Pancreas (tissue), 10 donors: Measurements from ENCODE around the gene XYLT1. TPM values are rescaled to one million over a fixed set of nuclear protein-coding genes. Genes with fewer than 3 reads are reported as not detected.

Experiments used
- ATAC-seq, 4 donors: fragments of 200-7000 bp; cut with Tn5 transposase; one replicate each; pipeline versions ENCODE4 v1.8.0 to v1.9.1; 2020; ENCODE audit warnings: mild to moderate bottlenecking in 4 of 4, moderate library complexity in 4 of 4
- DNase-seq, 6 donors: peaks; one replicate each; pipeline ENCODE4 v3.0.0-alpha.2; 2020
- FAIRE-seq: peaks from 2 replicates; lab custom pipeline; 2012; peaks lifted over from hg19 to GRCh38; lab: Jason Lieb, UNC
- H3K27ac ChIP-seq, 4 donors: fragments of 200-600 bp; sonication (generic); 1 replicate in 3 of 4; 2 replicates in 1 of 4; pipeline versions ENCODE4 v1.5.0 to v1.8.0; 2020
- H3K27me3 ChIP-seq, 4 donors: fragments of 200-600 bp; one replicate each; pipeline ENCODE4 v1.8.0; 2021
- H3K36me3 ChIP-seq, 3 donors: fragments of 200-600 bp; sonication (generic) in 1 of 3; one replicate each; pipeline versions ENCODE4 v1.5.0 to v1.8.0; 2020 to 2021
- H3K4me1 ChIP-seq, 3 donors: fragments of 200-600 bp; one replicate each; pipeline ENCODE4 v1.8.0; 2021
- H3K4me3 ChIP-seq, 4 donors: fragments of 200-600 bp; sonication (generic) in 2 of 4; one replicate each; pipeline versions ENCODE4 v1.5.0 to v1.8.0; 2020 to 2021
- H3K9me3 ChIP-seq, 4 donors: fragments of 200-600 bp; one replicate each; pipeline ENCODE4 v1.8.0; 2021
- CTCF ChIP-seq, 4 donors: fragments of 200-600 bp; sonication (generic) in 3 of 4; IDR thresholded peaks; one replicate each; pipeline versions ENCODE4 v1.5.0 to v1.8.0; 2021; ENCODE audit warnings: antibody characterized with exemption in 4 of 4
- WGBS, 2 donors: extraction: QIAGEN DNeasy Blood & Tissue Kit; methylation state at CpG; one replicate each; pipeline ENCODE4 v1.1.7; 2013; 5-methylcytosine and 5-hydroxymethylcytosine counted together
- intact Hi-C, 3 donors: fragments of 100-400 bp; cut with DNase I; formaldehyde crosslinking; loops; one replicate each; pipeline versions ENCODE4 v1.11.1 to v1.14.2; 2022
- polyA plus RNA-seq, 2 donors: library from polyadenylated mRNA; stranded (reverse); fragments of 200-250 nt; gene quantifications; one replicate each; pipeline ENCODE4 v1.2.3, GENCODE V29; 2013
- total RNA-seq, 6 donors: library from RNA; stranded (reverse); fragmentation: NEBNext Ultra II Directional in 4 of 6; extraction: Animal tissue kit (Norgen Biotek cat#: 25700) in 4 of 6; gene quantifications; one replicate each; pipeline versions ENCODE4 v1.2.1 to v1.2.4, GENCODE V29; 2021 to 2023
- donor health status: healthy with polysubstance abuse.
- donor health status: DM: no; HTN: no; CAD: no; lungs with moderate emphysema.
- donor health status: DM: no; HTN: no; CAD: no.
- donor health status: control.
- donor health status: control.
- donor health status: Bipolar disorder and iron deficiency.
- donor health status: DM: yes; HTN: yes; CAD: no.
- donor health status: DM: no; HTN: no; CAD: no.
- donor health status: DM: no; HTN: no; CAD: no.
- donor health status: DM: yes; HTN: yes; CAD: no.

The XYLT1 gene
- total and polyA plus RNA-seq, 8 donors: 1.6 to 8.2 (median 4.6) TPM

DNA sequence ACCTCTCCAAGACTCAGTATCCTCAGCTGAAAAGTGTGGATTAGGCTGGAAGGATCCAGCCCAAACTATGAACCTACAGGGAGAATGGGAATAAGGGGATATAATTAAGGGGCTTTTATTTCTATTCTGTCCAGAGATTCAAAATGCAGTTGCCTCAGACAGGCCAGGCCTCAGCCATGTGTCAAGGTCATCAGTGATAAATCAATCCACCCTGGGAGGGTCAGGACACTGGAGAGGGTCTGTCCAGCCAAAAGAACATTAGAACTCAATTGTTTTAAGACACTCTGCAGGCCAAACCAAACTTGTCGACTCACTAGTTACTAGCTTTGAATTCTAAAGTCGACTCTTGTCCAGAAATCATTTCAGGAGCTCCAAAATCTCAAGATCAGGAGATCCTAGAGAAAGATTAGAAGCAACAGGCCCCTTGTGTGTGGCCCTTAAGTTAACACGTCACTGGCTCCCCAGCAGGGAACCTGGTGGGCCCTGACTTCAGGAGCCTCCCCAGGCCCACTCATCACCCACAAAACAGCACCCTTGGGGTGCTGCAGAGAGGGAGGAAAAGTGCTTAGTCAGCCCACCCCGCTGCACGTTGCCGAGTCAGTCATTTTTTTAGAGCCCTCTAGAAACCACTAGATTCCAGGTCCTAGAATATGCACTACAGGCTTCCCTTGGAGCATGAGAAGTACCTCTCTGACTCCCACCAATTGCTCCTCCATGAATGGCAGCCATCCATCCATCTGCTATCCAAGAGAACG lies 156.8 kb downstream of the XYLT1 start:
- peak overlapping the region in 2 of 4 donors; percentile 43 to 60 for H3K27ac ChIP-seq
- intact Hi-C loops: no loop called here
- FAIRE-seq (no peak), DNase-seq (no peak), ATAC-seq (no peak)
- H3K27me3 ChIP-seq: no peaks in the 10 kb centered on the region
- H3K9me3 ChIP-seq: no peaks in the 10 kb centered on the region
- H3K4me3 ChIP-seq: no peak overlapping the region
- TF ChIP-seq CTCF (IDR thresholded peaks at IDR 0.05): no peak
- peaks cover 0 to 5% (median 4%) of the 10 kb centered on the region in 3 donors for H3K4me1 ChIP-seq
- no peaks in the 10 kb centered on the region for H3K36me3 ChIP-seq
- 82 to 88% methylated on average over 7 of the region's 7 CpGs for WGBS, 2 donors

DNA sequence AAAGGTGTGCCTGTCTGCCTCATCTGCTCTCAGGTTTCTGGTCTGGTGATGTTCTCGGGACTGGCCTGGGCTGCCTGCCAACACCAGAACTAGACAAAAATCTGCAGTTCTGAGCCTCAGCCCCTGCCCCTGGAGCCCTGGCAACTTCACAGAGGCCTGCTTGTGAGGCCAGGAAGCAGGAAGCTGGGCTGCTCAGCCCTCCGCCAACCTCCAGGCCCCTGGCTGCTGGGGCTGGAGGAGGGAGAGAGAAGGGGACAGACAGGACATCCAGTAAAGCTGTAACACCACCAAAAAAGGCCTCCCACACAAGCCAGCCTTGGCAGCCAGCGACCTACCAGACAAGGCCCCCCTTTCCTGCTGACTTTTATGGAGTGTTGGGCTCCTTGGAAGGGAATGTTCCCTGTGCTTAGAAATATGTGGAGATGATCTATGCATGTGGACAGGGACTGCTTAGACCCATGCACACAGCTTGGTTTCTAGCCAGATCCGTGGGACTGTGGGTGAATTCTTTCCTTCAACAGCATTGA lies 157.6 kb downstream of the XYLT1 start:
- no peak for TF ChIP-seq CTCF (IDR thresholded peaks at IDR 0.05)
- no peak overlapping the region for H3K4me3 ChIP-seq
- FAIRE-seq: no peak
- no peaks in the 10 kb centered on the region for H3K27me3 ChIP-seq
- H3K27ac ChIP-seq: peak overlapping the region; percentile 9 to 73 (median 36)
- peak; percentile 18 to 63 (median 40) for ATAC-seq
- intact Hi-C loops: no loop called here
- H3K4me1 ChIP-seq: peaks cover 0 to 5% (median 4%) of the 10 kb centered on the region in 3 donors
- peak in 5 of 6 donors; percentile 25 to 65 (median 36) for DNase-seq
- H3K9me3 ChIP-seq: no peaks in the 10 kb centered on the region
- H3K36me3 ChIP-seq: no peaks in the 10 kb centered on the region
- WGBS, 2 donors: 40 to 50% methylated on average over 4 of the region's 4 CpGs

- no peak for FAIRE-seq
- 78 to 79% methylated on average over 8 of the region's 8 CpGs for WGBS, 2 donors
- intact Hi-C loops: no loop called here
Observed at GRCh38 chr16:17312094-17312710, 158.6 kb downstream of the XYLT1 start.

GRCh38 chr16:17311333-17312093 lies 159.2 kb downstream of the XYLT1 start:
- no peaks in the 10 kb centered on the region for H3K36me3 ChIP-seq
- no peaks in the 10 kb centered on the region for H3K9me3 ChIP-seq
- H3K27me3 ChIP-seq: no peaks in the 10 kb centered on the region
- WGBS, 2 donors: 67 to 85% methylated on average over 9 of the region's 9 CpGs
- no peak for TF ChIP-seq CTCF (IDR thresholded peaks at IDR 0.05)
- DNase-seq: no peak
- peaks cover 5 to 10% (median 8%) of the 10 kb centered on the region in 3 donors for H3K4me1 ChIP-seq
- peak overlapping the region in 2 of 4 donors; percentile 10 to 27 for H3K27ac ChIP-seq
- FAIRE-seq: no peak
- H3K4me3 ChIP-seq: no peak overlapping the region
- intact Hi-C loops: no loop called here
- ATAC-seq: peak in 1 of 4 donors; percentile 34

More at GRCh38 chr16:17312094-17312710, 158.6 kb downstream of the XYLT1 start:
- Histone ChIP-seq H3K4me1 (peaks cover 0 to 5% (median 4%) of the 10 kb centered on the region in 3 donors), H3K9me3 (no peaks in the 10 kb centered on the region), H3K36me3 (no peaks in the 10 kb centered on the region), H3K4me3 (no peak overlapping the region), H3K27ac (peak overlapping the region in 2 of 4 donors; percentile 27 to 73), H3K27me3 (no peaks in the 10 kb centered on the region)
- DNase-seq: peak; percentile 27 to 76 (median 58)
- TF ChIP-seq CTCF (IDR thresholded peaks at IDR 0.05): no peak
- peak; percentile 64 to 90 (median 80) for ATAC-seq
